ENCODE results near the gene MYRFL.
"Not testable (repeated sequence)": the region's sequence is repeated elsewhere in the genome, so short reads cannot be mapped to it uniquely, and the experiment has no call there.

The MYRFL gene
- total RNA-seq = 0 to 0.15 (median 0.06) reads per million in 4 donors

DNA sequence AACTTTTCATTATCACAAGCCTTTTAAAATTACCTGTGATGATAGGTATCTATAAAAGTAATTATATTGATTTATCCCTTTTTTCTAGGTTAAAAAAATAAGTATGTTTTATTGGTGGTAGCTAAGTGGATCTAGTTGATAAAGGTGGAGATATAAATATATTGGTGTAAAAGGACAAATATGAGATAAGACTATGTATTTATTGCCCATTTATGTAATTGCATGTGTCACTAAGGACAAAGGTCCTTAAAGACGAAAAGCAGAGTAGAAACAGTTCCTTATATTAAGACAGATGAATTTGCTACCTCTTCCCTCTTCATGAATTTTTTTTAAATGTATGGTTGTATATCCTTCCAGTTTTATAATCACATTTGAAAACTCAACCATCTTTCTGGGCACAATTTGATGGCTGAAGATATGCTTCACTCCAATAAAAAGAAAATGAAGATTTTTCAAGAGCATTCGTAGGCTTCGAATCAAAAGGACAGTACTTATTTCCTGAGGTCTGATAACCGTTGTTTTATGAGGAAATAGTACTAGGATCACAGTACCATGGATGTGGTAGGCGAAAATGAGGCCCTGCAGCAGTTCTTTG lies at the start of gene MYRFL:
Gene MYRFL (plus strand): TSS at position 262 of the 595 bp plus-strand sequence. CDS start 291 bp downstream, at position 553.
- DNase-seq = no peak

GRCh38 chr12:69779928-69780327 lies 45.1 kb upstream of the MYRFL start:
- DNase-seq = no peak

DNA sequence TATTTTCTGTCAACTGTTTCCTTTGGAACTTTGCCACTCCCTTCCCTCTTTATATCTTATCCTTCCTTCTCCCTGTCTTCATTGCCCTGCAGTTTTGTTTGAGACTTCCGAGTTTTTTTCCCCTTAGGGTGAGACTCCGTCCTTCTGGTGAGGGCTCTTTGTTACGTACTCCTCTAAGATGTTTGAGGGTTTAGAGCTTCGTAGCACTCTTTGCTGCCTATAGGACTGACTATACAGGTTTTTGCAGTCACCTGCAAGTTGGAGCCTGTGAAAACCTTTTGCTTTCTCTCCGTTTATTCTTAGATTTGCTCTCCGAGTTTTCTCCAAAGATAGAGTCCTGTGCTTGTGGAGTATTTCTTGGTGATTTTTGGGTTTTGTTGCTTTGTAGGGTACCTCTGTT lies 41.7 kb upstream of the MYRFL start:
- no peak for DNase-seq

DNA sequence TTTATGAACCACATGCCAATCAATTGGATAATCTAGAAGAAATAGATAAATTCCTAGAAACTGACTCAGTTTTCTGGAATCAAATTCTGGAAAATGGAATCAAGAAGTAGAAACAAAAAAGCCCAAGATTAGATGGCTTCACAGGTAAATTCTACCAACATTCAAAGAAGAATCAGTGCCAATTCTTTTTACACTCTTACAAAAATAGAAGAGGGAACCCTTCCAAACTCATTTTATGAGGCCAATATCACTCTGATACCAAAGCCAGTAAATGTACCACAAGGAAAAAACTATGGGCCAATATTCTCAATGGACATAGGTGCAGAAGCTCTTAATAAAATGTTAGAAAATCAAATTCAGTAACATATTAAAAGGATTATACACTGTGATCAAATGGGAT lies 35.7 kb upstream of the MYRFL start:
- no peak for DNase-seq

GRCh38 chr12:69792533-69792932 lies 32.5 kb upstream of the MYRFL start:
- no peak for DNase-seq

DNA sequence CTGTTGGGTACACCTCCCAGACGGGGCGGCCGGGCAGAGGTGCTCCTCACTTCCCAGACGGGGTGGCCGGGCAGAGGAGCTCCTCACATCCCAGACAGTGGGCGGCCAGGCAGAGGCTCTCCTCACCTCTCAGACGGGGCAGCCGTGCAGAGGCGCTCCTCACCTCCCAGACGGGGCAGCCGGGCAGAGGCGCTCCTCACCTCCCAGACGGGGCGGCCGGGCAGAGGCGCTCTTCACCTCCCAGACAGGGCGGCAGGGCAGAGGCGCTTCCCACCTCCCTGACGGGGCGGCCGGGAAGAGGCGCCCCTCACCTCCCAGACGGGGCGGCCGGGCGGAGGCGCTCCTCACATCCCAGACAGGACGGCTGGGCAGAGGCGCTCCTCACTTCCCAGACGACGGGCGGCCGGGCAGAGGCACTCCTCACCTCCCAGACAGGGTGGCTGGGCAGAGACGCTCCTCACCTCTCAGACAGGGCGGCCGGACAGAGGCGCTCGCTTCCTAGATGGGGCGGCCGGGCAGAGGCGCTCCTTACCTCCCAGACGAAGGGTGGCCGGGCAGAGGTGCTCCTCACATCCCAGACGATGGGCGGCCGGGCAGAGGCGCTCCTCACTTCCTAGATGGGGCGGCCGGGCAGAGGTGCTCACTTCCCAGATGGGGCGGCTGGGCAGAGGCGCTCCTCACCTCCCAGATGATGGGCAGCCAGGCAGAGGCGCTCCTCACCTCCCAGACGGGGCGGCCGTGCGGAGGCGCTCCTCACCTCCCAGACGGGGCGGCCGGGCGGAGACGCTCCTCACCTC lies 17.7 kb upstream of the MYRFL start:
- not testable (repeated sequence) for DNase-seq

DNA sequence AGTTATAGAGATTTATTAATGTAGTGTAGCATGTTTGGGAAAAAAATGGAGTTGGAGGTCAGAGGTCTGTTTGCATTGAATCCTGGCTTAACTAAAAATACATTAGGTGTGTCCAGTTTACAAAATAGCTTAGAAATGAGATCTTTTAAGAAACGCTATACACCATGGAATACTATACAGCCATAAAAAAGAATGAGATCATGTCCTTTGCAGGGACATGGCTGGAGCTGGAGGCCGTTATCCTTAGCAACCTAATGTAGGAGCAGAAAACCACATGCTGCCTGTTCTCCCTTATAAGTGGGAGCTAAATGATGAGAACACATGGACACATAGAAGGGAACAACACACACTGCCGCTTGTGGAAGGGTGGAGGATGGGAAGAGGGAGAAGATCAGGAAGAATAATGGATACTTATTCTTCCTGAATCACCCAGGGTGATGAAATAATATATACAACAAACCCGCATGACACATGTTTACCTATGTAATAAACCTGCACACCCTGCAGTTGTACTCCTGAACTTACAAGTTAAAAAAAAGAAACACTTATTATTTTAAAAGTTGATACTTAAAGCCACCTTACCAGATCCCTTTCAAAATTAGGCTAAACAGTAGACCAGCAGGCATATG lies 14.0 kb upstream of the MYRFL start:
- DNase-seq = no peak

DNA sequence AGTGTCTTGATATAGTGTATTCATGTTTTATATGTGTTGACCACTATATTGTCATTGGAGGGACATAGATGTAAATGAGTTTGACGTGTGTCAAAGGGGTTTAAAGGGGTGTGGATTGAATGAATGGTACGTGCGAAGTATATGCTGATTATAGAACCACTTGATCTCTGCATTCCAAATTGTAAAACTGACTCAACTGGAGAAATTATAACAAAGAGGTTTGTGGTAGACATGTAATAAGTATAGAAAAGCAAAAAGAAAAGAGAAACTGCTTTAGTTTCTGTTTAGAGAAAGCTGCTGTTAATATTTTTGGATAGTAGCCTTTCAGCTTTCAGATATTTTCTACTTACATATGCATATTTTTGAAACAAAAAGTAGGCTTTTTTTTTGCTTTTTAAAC lies 8.9 kb upstream of the MYRFL start:
- DNase-seq = no peak

- DNase-seq = no peak
Observed at GRCh38 chr12:69821032-69821455, 4.0 kb upstream of the MYRFL start.

DNA sequence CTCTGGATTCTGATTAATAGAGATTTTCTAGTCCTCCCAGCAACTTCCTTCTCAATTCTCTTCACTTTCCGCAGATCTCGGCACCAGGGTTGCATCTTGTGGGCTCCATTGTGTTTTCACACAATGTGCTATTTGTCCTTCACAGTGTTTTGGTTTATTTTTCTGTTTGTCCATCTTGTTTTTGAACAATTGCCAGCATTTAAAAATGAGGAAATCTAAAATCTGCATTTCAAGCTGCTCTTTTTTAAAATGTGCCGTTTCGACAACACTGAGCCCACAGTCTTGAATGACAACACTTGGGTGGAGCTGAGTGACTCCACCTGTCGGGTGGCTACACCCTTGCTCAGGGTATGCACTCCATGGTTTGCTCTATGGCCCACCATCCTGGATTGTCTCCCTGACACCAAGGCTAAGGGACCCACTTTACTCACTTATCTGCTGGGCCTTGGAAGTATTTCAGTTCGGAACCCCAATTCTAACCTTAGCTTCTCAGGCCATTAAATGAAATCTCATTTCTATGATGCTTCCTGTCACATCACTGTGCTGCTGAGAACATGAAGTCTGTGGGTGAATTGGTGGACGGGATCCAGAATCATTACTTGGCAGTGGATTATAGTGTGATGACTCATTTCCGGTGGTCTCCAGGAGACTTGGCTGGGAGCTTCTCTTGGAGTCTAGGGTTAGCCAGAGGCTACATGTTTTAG lies 3.4 kb upstream of the MYRFL start:
- DNase-seq = no peak

- DNase-seq = no peak
Observed at GRCh38 chr12:69822201-69822860, 2.7 kb upstream of the MYRFL start.

- no peak for DNase-seq
Observed at GRCh38 chr12:69824028-69824427, 999 bp upstream of the MYRFL start.

- DNase-seq = no peak
Observed at GRCh38 chr12:69828897-69829296, 3.9 kb downstream of the MYRFL start.

DNA sequence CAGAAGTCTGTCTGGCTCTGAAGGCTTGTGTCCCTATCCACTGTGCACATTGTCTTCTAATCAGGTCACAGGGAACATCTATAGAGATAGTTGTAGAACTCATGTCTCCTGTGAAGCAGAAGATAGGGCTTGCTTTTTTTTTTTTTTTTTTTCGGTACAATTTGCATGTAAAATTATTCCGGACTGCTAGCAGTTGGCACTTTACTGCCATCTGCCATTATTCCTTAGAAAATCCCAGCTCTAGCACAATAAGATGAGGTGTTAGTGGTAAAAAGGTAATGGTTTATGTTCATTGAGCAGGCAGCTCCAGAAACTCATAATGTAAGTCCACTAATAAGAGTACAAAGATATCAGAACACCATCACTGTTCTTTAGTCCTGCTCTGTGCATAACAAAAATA lies 8.7 kb downstream of the MYRFL start:
- no peak for DNase-seq

DNA sequence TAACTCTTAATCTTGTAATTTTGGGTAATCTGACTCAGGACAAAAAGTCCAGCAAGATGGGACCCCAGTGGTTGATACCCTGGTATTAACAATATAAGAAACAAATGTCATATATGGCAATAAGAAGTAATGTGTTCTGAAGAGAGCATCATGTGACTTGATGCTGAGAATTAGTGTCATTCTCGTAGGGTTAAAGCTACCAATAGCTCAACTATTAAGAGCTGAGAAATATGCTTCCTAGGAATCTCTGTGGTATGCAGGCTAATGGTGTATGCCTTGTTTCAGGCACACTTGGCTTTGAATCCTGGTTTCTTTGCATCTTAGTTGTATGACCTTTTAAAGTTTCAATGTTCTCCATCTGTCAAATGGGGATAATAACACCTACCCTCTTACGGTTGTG lies 9.1 kb downstream of the MYRFL start:
- DNase-seq = no peak

- DNase-seq = no peak
Observed at GRCh38 chr12:69834576-69834975, 9.5 kb downstream of the MYRFL start.

GRCh38 chr12:69835081-69835480 lies 10.1 kb downstream of the MYRFL start:
- DNase-seq = no peak

GRCh38 chr12:69836015-69836414 lies 11.0 kb downstream of the MYRFL start:
- no peak for DNase-seq

GRCh38 chr12:69837191-69837590 lies 12.2 kb downstream of the MYRFL start:
- no peak for DNase-seq

GRCh38 chr12:69837657-69838415 lies 12.8 kb downstream of the MYRFL start:
- no peak for DNase-seq

GRCh38 chr12:69840727-69841126 lies 15.7 kb downstream of the MYRFL start:
- no peak for DNase-seq

- DNase-seq = no peak
Observed at GRCh38 chr12:69843608-69844007, 18.6 kb downstream of the MYRFL start.

All from T-helper 1 cell (primary cell).